ENCODE results near the gene COMMD2.

DNA sequence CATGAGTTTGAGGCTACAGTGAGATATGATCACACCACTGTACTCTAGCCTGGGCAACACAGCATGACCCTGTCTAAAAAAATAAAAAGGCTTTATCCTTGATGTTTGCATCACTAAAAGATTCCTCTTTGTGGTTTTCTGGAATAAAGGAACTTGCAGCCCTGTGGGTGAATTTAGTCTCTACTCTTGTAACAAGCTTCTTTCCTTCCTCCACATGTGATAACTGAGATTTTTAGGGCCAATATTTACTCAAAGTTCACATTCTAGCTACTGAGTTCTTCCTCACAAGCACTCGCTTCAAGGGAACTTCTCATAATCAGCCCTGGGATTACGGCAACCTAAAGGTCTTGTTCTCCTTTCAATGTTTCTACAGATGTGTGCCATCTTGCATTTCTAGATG, 24.6 kb downstream of the COMMD2 start:
- TF ChIP-seq CTCF (IDR thresholded peaks at IDR 0.05), result no peak
- TF ChIP-seq POLR2A (IDR thresholded peaks at IDR 0.05), result no peak
